ENCODE measurements around the gene STK33.
A peak's percentile ranks its signal among the peaks of the same experiment; 100 is the strongest.

The STK33 gene

GRCh38 chr11:8429483-8429882 is 164.5 kb downstream of the STK33 start:
- in situ Hi-C loops (cut with HindIII; ENCODE audit: low sequenced_read_pairs) = no loop called here
- TF ChIP-seq CTCF (IDR thresholded peaks at IDR 0.05; ENCODE audit: low read depth, low read length) = no peak
- no peak for DNase-seq (ENCODE audit: low read depth, low spot score)
- no peak overlapping the region for H3K4me3 ChIP-seq (ENCODE audit: low read depth, low read length)

DNA sequence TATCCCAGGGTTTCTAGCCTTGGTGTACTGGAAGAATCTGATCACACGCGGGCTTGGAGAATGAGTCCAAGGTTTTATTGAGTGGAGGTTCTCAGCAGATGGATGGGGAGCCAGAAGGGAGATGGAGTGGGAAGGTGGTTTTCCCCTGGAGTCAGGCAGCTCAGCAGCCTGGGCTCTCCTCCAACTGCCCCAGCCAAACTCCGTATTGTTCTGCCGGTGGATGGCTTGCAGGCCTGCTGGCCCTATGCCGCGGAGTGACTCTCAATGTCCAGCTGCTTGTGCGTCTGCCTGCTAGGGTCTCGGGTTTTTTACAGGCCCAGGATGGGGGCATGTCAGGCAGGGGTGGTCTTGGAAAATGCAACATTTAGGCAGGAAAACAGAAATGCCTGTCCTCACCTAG is 168.0 kb downstream of the STK33 start:
- in situ Hi-C loops (cut with HindIII; ENCODE audit: low sequenced_read_pairs) = no loop called here
- no peak for TF ChIP-seq CTCF (IDR thresholded peaks at IDR 0.05; ENCODE audit: low read depth, low read length)
- no peak overlapping the region for H3K4me3 ChIP-seq (ENCODE audit: low read depth, low read length)
- DNase-seq (ENCODE audit: low read depth, low spot score) = no peak

DNA sequence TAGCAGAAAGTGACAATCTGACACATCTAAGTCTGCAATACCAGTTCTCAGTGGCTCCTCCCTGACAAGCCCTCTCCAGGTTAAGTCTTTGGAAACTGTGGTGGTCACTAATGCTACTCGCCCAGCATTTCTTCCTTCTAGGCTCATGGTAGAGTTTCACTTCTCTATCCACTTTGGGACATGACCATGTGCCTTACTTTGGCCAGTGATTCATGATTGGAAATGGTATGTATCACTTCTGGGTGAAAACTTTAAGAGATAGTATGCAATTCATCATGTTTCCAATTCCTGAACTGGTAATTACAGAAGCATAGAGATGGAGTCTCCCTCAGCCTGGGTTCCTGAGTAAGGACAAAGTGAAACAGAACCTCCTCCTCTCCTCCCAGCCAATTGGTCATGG is 178.8 kb downstream of the STK33 start:
- TF ChIP-seq CTCF (IDR thresholded peaks at IDR 0.05; ENCODE audit: low read depth, low read length) = no peak
- in situ Hi-C loops (cut with HindIII; ENCODE audit: low sequenced_read_pairs) = no loop called here
- H3K4me3 ChIP-seq (ENCODE audit: low read depth, low read length) = no peak overlapping the region
- DNase-seq (ENCODE audit: low read depth, low spot score) = no peak

DNA sequence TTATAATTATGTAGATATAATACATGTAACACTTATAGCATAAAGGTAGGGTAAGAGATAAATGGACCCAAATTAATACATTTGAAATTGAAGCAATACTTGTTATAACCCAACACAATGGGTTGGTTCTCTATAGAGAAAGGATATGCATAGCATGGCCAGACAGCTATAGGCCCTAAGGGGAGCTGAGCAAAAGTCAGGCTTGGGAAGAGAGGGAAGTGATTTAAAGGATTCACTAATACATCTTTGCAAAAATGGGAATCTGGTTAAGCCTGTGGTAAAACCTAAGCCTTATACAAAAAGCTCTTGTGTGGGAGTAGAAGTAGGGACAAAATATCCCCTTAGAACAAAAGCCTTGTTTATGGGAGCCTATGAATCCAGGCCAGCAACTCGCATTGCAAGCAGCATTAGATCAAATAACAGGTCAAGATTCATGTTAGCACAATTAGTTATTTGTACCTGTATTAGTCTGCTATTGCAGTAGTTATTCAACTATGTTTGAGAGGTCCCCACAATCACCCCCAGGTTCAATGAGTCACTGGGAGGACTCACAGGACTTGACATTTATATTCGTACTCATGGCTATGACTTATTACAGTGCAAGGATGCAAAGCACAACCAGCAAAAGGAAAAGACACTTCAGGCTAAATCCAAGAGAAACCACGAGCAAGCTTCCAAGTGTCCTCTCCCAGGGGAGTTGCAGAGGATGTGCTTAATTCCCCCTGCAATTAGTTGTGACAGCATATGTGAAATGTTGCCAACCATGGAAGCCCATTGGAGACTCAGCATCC is 185.7 kb downstream of the STK33 start:
- no peak for DNase-seq (ENCODE audit: low read depth, low spot score)
- in situ Hi-C loops (cut with HindIII; ENCODE audit: low sequenced_read_pairs) = no loop called here
- TF ChIP-seq CTCF (IDR thresholded peaks at IDR 0.05; ENCODE audit: low read depth, low read length) = no peak

DNA sequence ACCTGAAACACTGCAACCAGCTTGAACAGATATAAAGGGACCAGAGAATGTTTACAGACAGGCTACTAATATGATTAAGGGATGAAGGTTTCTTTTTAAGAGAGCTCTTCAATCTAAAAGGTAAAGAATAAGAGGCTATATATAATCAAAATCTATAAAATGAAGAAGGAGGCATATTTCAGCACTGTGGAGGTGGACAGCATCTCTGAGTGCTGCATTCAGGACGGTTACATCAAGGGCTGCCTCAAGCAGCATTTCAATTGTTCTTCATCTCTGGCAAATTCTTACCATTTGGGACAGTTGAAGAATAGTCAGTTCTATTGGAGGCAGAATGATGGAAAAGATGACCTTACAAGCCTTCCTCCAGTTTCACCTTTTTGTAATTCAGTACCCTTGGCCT is 190.7 kb downstream of the STK33 start:
- TF ChIP-seq CTCF (IDR thresholded peaks at IDR 0.05; ENCODE audit: low read depth, low read length) = no peak
- no peak overlapping the region for H3K4me3 ChIP-seq (ENCODE audit: low read depth, low read length)
- in situ Hi-C loops (cut with HindIII; ENCODE audit: low sequenced_read_pairs) = no loop called here
- peak; percentile 34 for DNase-seq (ENCODE audit: low read depth, low spot score)

More for the DNA sequence above, 185.7 kb downstream of the STK33 start:
- H3K4me3 ChIP-seq (ENCODE audit: low read depth, low read length) = no peak overlapping the region

DNA sequence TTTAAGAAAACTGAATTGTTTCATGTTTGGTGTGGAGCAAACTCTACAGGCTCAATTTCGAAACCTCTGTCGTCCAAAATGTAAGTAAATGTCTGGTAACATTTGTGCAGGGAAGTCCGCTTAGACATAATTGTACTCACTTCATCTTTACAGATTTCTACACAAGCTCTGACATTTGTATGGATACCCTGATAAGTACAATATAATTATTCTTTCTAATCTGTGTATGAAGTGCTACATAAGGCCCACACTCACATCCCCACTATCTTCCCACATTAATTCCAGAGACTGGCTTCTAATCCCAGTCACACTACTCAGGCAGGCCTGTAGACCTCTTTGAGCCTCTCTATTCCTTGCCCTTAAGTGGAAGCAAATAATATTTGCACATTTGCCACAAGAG is 201.1 kb downstream of the STK33 start:
- DNase-seq (ENCODE audit: low read depth, low spot score) = no peak
- in situ Hi-C loops (cut with HindIII; ENCODE audit: low sequenced_read_pairs) = no loop called here
- H3K4me3 ChIP-seq (ENCODE audit: low read depth, low read length) = no peak overlapping the region
- TF ChIP-seq CTCF (IDR thresholded peaks at IDR 0.05; ENCODE audit: low read depth, low read length) = no peak

All from astrocyte of the spinal cord (primary cell).